ENCODE data around the gene PHKG2. TPM values are rescaled to one million over a fixed set of nuclear protein-coding genes. Genes with fewer than 3 reads are reported as not detected.

PHKG2 gene
- total RNA-seq, 4 donors from 2014 or later, result 22.4 to 25.8 (median 23.5) TPM

- Histone ChIP-seq H3K27me3 (no peaks in the 10 kb centered on the region), H3K36me3 (peaks cover 73 to 85% (median 83%) of the 10 kb centered on the region in 4 donors), H3K4me3 (no peak overlapping the region), H3K9me3 (no peaks in the 10 kb centered on the region), H3K4me1 (peaks cover 24 to 28% (median 25%) of the 10 kb centered on the region in 4 donors), H3K27ac (replicated peaks in 1 of 4) (no peak overlapping the region)
- DNase-seq (ENCODE audit: extremely low spot score), result no peak
- TF ChIP-seq, protein P1, sequence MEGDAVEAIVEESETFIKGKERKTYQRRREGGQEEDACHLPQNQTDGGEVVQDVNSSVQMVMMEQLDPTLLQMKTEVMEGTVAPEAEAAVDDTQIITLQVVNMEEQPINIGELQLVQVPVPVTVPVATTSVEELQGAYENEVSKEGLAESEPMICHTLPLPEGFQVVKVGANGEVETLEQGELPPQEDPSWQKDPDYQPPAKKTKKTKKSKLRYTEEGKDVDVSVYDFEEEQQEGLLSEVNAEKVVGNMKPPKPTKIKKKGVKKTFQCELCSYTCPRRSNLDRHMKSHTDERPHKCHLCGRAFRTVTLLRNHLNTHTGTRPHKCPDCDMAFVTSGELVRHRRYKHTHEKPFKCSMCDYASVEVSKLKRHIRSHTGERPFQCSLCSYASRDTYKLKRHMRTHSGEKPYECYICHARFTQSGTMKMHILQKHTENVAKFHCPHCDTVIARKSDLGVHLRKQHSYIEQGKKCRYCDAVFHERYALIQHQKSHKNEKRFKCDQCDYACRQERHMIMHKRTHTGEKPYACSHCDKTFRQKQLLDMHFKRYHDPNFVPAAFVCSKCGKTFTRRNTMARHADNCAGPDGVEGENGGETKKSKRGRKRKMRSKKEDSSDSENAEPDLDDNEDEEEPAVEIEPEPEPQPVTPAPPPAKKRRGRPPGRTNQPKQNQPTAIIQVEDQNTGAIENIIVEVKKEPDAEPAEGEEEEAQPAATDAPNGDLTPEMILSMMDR (IDR thresholded peaks at IDR 0.05), result no peak
- TF ChIP-seq EP300 (IDR thresholded peaks at IDR 0.05) (no peak), POLR2A (IDR thresholded peaks at IDR 0.05; ENCODE audit: low read depth) (no peak), POLR2AphosphoS5 (IDR thresholded peaks at IDR 0.05) (no peak)
- 78% methylated on average over 25 of the region's 29 CpGs for WGBS
- intact Hi-C loops (cut with DNase I), result no loop called here
These were observed 18.1 kb downstream of the PHKG2 start for GRCh38 chr16:30766206-30766932.

DNA sequence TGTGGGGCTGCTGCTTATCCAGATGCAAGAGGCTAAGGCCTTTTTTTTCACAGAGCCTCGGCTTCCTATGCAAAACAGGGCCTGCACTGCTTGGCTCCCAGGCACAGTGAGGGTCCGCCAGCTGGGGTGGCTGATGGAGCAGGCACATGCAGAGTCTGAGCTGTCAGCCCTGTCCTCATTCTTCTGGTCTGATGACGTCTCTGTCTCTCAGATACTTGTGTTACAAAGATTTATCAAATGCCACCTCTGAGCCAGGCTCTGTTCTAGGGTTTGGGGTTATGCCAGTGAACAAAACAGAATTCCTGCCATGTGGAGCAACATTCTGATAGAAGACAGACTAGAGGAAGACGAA lies 18.7 kb downstream of the PHKG2 start:
- no peak for DNase-seq (ENCODE audit: extremely low spot score)
- Histone ChIP-seq H3K27me3 (no peaks in the 10 kb centered on the region), H3K27ac (replicated peaks in 1 of 4) (no peak overlapping the region), H3K4me3 (no peak overlapping the region), H3K4me1 (peaks cover 20 to 24% (median 23%) of the 10 kb centered on the region in 4 donors), H3K36me3 (peaks cover 78 to 90% (median 88%) of the 10 kb centered on the region in 4 donors), H3K9me3 (no peaks in the 10 kb centered on the region)
- TF ChIP-seq EP300 (IDR thresholded peaks at IDR 0.05) (no peak), POLR2AphosphoS5 (IDR thresholded peaks at IDR 0.05) (no peak), POLR2A (IDR thresholded peaks at IDR 0.05; ENCODE audit: low read depth) (no peak)
- TF ChIP-seq, protein P1 (IDR thresholded peaks at IDR 0.05), result no peak
- intact Hi-C loops (cut with DNase I), result no loop called here
- WGBS, result 59% methylated on average over 4 of the region's 4 CpGs

- Histone ChIP-seq H3K4me1 (peaks cover 15 to 20% (median 19%) of the 10 kb centered on the region in 4 donors), H3K36me3 (peaks cover 88 to 100% (median 98%) of the 10 kb centered on the region in 4 donors), H3K4me3 (no peak overlapping the region), H3K27me3 (no peaks in the 10 kb centered on the region), H3K27ac (replicated peaks in 1 of 4) (peak overlapping the region in 1 of 4 donors; percentile 14), H3K9me3 (no peaks in the 10 kb centered on the region)
- TF ChIP-seq POLR2A (IDR thresholded peaks at IDR 0.05; ENCODE audit: low read depth) (no peak), POLR2AphosphoS5 (IDR thresholded peaks at IDR 0.05) (no peak), EP300 (IDR thresholded peaks at IDR 0.05) (no peak)
- TF ChIP-seq, protein P1 (IDR thresholded peaks at IDR 0.05), result no peak
- WGBS, result 92% methylated on average over 10 of the region's 18 CpGs
- no peak for DNase-seq (ENCODE audit: extremely low spot score)
- intact Hi-C loops (cut with DNase I), result no loop called here
These were observed 19.7 kb downstream of the PHKG2 start for GRCh38 chr16:30767767-30768465.

DNA sequence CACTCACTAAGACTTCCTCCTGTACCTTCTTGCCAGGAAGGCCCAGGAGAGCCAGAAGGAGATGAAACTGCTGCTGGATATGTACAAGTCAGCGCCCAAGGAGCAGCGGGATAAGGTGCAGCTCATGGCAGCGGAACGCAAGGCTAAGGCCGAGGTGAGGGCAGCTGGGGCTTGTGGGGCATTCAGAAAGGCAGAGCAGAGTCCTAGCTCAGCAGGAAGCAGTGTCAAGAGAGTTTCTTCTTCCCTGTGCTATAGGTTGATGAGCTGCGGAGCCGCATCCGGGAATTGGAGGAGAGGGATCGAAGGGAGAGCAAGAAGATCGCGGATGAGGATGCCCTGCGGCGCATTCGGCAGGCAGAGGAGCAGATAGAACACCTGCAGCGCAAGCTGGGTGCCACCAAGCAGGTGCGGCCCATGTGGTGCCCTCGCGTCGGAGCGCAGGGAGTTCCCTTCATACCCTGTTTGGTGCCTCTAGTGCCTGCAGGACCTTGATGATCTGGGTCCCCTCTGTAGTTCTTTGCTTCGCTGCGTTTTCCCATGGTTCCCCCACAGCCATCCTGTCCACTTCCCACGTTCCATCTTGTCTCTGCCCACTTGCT lies 20.5 kb downstream of the PHKG2 start:
- TF ChIP-seq POLR2A (IDR thresholded peaks at IDR 0.05; ENCODE audit: low read depth) (no peak), EP300 (IDR thresholded peaks at IDR 0.05) (no peak), POLR2AphosphoS5 (IDR thresholded peaks at IDR 0.05) (no peak)
- TF ChIP-seq, protein P1 (IDR thresholded peaks at IDR 0.05), result no peak
- intact Hi-C loops (cut with DNase I), result no loop called here
- peaks cover 93 to 100% (median 100%) of the 10 kb centered on the region in 4 donors for H3K36me3 ChIP-seq
- no peaks in the 10 kb centered on the region for H3K27me3 ChIP-seq
- no peak overlapping the region for H3K27ac ChIP-seq (replicated peaks in 1 of 4)
- peaks cover 8 to 15% (median 12%) of the 10 kb centered on the region in 4 donors for H3K4me1 ChIP-seq
- no peak for DNase-seq (ENCODE audit: extremely low spot score)
- no peaks in the 10 kb centered on the region for H3K9me3 ChIP-seq
- H3K4me3 ChIP-seq, result no peak overlapping the region
- WGBS, result 92% methylated on average over 19 of the region's 23 CpGs

All from esophagus muscularis mucosa (tissue), 4 donors.